GM18868 (cell line): ENCODE measurements around the gene PCSK6.

Experiments used
- ATAC-seq: cut with Tn5 transposase; IDR thresholded peaks from one replicate; pipeline ENCODE4 v1.9.1; 2021; ENCODE audit warnings: mild to moderate bottlenecking, moderate library complexity; ENCODE audit not compliant: unreplicated experiment

PCSK6 gene

DNA sequence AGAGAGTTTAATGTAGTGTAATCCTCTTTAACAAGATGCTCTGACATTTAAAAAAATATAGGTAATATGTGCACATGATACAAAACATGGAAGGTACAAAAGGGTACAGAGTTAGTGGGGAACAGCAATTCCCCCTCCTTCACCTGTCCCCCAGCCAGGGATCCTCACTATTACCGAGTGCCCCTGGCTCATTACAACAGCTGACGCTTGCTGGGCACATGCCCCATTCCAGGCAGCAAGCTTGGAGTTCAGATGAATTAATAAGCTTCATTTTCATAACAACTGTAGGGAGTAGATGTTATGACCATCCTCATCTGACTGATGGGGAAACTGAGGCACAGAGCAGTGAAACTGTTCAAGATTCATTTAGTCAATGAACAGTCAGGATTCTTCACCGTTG is 41.2 kb downstream of the PCSK6 start:
- no peak for ATAC-seq

DNA sequence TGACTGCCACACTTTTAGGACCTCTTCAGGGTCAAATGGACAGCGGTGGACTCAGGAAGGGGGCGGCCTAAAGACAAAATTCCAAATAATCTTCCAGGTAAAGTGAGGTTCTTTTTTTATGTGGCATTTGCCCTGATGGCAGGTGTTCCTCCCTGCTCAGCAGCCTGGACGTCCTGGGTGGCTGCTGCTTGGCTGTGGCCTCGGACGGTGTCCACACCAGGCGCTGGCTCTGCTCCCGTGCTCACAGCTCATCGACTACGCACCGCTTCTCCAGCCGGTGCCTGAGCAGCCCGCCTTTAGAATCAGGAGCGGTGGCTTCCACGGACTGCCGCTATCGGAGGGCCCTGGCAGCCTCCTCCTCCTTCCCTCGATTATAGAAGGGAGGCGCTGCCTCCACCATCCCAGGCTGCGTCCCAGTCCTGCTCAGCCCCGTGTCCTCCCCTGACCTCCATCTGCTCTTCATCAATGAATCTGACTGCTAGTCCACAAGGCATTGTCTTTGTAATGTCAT is 41.9 kb downstream of the PCSK6 start:
- ATAC-seq: no peak

DNA sequence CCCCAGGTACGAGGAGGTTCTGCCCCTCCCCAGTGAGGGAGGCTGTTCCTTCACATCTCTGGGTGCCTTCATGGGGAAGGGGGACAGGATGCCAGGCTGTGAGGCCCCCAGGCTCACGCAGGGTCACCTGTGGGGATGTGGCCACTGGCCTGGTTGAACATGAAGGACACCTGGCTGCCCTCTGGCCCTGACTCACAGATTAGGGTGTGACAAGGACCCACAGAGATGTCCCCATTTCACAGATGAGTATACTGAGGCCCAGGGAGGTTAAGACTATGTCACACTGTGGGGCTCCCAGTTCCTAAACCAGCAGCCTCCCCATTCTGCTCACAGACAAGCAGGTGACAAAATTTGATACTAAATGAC is 42.4 kb downstream of the PCSK6 start:
- no peak for ATAC-seq

DNA sequence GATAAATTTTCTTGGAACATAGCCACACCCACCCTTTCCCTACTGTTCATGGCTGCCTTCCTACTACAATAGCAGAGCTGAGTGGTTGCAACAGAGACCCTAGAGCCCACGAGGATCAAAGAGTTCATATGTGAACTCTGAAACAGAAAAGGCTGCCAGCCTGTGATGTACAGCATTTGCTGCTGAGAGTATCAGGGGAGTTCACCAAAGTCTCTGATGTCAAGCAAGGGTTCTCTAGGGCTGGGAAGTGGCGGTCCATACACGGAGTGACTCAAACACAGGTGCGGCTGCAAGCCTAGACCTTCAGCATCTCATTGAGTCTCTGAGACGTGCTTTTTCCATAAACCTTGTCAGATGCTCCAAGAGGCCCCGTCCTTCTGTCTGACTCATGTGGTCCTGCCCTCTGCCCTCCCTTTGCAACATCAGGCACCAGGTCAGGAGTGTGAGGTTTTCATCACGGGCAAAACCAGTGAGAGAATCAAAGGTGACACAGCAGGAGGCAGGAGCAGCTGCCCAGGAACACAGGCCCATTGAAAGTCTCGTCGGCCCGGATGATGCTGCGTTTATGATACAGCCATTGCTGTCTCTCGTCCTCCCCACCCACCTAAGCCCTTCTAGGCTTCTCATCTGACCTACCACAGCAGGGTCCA is 42.9 kb downstream of the PCSK6 start:
- no peak for ATAC-seq

DNA sequence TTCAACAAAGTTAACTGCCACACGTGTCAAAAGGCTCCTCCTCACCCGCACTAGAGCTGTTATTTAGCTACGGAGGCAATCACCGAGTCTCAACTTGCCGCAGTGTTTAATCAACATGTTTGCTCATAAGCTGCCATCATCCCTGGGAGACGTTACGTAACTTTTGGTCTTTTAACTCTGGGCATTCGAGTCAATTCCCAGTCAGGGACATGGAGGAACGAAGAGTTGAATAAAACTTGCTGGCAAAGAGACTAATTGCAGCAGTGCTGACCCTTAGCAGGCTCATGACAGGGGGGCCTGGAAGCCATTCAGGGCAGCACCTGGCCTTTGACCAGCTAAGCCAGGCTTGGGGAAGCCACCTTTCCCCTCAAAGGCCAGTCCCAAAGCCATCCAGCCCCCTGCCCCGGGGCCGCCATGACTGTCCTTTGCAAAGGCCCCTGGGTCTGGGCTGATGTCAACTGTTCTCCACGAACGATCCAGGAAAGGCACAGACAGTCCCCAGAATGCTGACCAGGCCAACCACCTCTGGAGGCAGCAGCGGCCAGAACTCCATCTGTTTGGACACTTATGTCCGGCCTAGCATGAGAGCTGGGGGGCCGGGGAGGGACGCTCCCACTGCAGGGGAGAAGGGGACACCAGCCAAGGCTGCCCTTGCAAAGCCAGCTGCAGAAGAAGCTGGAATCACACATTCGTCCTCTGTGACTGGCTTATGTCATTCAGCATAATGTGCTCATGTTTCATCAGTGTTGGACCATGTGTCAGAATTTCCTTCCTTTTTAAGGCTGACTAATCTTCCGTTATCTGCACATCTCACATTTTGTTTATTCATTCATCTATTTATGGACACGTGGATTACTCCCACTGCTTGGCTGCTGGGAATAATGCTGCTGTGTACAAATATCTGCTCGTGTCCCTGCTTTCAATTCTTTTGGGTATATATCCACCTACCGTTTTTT is 43.7 kb downstream of the PCSK6 start:
- no peak for ATAC-seq

DNA sequence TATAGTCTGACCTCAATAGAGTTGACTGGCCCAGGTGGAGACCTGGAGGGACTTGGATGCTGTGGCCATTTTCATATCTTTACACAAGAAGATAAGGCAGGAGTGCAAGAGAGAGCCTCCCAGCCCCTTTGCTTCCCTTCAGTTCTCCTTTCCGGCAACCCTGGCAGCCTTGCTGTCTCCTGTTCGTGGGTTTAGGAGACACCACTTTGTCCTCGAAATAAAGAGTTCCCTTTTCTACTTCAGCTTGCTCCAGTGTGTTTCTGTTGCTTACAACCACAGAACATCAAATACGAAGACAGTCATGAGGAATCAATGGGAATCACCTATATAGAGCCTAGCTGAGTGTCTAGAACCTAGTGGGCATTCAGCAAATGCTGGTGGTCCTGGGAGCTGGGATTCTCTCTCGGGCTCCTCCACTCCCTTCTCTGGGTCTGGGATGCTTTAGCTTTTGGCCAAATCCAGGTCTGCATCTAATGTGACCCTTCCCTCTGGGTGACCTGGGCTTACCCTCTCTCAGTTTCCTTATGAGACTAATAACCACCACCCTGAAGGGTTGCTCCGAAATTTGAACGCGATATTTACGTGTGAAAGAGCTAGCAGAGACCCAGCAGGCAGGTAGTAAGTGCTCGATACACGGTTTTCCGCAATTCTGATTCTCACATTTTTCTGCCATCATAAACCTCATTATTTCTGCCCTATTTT is 44.5 kb downstream of the PCSK6 start:
- ATAC-seq: no peak

DNA sequence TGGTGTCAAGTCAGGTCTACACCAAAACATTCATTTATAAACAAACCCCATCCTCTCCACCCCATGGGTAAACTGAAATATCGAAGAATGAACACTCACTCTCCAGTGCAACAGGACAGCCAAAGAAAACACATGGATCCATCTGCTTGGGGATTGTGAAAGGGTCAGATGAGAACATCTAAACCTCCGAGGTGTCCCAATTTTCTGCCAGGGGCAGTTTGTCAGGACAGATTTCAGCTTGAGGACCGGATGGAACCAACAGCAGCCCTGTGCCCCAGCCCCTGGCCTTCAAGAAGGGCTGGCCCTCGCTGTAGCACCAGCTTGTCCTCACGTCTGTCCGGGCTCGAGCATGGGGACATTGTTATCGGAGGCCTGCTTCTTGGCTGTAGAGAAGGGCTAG is 45.5 kb downstream of the PCSK6 start:
- no peak for ATAC-seq

DNA sequence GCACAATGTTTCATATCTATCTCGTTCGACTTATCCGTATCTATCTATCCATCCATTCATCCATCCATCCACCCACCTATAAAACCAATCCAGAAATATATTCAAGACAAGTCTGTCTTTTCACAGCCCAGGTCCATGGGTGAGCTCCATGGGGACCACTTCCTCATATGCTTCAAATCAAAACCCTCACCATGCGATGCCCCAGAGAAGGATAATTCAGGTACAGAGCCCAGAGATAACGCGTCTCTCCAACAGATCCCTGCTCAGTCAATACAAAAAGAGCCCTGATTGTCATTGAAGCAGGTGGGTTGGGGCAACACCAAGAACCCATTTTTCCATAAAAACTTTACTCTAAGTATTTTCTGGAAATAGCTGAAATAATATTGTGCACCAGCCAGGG is 47.2 kb downstream of the PCSK6 start:
- ATAC-seq: no peak

DNA sequence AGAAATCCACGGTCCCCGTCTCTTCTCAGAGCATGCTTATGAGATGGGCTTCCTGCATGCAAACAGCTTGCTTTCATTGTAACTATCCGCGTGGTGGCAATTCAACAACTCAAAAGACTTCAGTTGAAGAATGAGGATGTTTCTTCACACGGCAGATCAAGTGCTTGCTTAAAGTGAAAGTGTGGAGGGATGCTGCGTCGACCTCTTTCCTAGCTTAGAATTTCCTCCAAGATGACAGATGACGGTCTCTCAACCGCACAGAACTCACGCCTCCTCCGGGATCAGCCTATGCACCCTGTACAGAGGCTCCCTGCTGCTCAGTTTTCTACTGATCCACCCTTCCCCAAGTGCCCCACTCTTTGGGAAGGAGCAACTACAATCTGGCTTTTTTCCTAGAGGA is 47.8 kb downstream of the PCSK6 start:
- ATAC-seq: no peak

DNA sequence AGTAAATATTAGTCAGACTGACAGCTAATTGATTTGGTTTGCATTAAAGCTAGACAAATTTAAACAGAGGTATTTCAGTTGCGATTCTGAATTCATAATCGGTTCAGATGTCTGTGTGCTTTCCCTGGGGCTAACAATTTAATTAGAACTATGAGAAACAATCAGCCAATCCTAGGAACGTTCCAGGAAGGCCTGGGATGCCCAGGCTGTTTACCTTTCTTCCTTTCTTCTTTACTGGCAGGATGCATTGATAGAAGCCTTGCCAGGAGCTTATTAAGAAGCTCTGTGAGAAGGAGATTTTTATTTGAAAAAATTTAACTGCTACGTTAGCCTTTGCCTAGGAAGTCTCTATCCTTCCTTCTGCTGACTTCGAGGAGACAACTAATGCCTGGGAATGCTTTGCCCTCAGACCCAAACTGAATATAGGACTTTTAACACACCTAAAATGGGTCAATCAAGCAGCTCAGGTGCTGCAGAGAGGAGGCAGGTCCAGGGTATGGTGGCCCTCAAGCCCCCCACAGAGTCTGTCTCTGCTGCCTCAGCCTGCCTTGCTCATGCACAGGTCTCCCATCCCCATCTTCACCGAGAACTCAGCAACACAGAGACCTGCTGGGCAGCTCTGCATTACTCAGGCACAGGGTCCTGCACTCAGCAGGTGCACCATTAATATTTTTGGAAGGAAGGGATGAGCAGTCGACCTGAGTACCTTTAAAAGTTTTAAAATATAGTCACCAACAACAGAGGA is 48.5 kb downstream of the PCSK6 start:
- ATAC-seq: no peak

DNA sequence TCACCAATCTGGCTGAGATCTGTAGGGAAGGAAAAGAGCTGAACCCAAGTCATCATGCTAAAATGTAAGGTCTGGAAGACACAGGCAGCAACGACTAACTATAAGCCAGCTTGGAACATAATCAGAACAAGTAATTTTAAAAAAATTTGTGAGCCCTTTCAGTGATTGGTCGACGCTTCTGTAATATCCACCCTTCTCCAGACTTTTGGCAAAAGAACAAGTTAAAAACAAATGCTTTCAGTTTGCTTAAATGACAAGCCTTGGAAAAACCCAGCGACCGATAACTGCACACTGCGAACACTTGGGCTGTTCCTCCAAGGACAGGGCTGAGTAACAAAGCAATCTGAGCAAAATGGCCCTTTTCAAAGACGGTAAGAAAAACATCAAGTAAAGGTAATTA is 49.6 kb downstream of the PCSK6 start:
- ATAC-seq: no peak

DNA sequence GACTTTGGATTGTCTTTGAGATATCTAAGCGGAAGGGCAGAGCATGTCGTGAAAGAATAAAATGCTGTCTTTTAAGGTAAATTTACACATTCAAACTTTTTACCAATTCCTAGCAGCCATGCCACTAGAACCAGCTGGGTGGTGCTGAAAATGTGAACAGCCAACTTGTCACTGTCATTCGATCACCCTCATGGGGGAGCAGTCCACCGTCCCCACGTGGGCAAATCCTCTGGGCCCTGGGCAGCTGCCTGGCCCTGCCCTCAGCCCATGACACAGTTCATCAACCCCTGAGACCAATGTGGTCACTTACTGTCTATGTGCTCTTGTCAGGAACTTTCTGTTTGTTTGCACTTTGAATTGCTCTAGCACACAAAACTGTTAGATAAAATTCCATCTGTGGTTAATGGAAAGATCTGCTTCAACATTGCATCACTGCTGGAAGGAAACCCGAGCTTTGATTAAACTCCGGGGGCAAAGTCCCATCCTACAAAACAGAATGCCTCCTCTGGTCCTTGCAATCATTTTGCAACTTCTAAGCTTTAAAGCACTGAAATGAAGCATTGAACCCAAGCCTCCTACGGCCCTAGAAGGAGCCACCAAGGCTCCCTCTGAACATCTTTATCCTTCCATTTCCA is 50.1 kb downstream of the PCSK6 start:
- ATAC-seq: no peak

DNA sequence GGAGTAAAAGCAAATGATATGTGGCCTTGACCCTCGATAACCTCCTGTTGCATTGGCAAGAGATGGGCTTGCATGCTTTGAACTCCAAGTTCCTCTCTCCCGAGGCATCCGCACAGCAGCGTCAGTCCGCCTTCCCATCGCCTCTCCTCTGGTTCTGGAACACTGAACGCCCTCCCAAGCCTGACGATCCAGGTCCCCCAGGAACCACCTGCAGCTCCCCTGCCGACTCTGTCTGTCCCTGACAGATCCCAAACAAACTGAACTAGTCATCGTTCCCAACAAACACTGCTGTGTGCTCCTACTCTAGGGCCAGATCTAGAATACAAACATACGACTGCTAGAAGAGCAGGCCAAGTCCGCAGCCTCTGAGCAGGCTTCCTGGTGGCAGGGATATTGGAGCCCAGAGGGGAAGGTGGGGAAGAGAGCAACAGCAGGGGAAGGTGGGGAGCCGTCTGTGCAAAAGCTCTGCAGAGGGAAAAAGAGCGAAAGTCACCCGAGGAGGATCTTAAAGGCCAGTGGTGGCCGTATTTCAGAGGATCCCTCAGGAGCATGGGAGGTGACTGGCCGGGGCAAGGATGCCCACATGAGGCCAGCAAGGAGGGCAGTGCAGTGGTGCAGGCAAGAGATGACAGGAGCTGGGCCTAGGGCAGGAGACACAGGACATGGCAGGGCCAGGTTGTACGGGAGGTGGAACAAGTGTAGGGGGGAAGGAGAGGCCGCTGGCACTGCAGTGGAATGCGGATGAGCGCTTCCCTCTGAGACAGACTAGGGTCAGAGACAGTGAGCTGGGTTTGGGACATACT is 50.8 kb downstream of the PCSK6 start:
- ATAC-seq: no peak

DNA sequence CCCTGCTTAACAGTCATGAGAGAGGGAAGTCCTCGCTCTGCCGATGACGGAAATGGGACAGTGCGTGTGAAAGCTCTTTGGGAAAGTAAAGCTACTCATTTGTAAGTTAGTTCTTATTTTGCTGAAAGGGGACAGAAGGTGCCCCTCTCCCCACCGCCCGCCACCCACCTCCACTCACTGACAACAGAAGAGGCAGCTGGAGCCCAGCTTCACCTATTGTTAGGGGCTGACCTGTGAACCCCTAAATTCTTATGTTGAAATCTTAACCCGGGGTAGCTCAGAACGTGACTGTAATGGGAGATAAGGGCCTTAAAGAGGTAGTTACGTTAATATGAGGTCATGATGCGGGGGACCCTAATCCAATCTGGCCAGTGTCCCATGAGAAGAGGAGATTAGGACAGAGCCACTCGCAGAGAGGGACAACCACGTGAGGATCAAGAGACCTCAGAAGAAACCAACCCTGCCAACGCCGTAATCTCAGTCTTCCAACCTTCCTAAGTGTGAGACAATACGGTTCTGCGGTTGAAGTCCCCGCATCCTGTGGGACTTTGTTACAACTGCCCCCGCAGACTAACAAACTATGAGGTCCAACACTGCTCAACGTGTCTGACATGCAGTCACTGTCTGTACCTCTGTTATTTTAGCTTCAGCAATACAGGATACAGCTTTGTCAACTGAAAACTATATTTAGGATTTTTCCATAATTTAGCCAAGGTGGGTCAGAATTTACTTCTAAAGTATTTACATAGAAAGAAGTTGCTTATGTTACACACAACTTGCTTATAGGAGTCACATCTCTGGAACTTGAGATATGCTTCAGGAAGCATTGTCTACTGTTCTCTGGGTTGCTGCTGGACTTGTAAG is 51.7 kb downstream of the PCSK6 start:
- no peak for ATAC-seq

DNA sequence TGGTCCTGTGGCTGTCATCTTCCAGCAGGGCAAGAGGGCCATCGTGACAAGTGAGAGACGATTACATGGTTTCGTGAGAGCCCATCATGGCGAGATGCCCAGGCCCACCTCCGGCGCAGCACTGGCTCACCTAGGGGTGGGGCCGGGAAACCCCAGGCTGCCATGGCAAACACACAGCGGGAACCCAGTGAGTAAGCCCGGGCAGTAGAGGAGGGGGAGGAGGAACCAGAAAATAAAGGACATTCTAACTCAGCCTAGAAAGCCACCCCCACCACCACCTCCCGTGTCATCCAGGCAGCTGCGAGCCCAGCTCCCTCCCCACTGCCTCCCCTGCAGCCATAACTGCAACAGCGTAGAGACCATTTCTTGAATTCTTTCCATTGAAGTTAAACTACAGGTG is 52.3 kb downstream of the PCSK6 start:
- no peak for ATAC-seq

DNA sequence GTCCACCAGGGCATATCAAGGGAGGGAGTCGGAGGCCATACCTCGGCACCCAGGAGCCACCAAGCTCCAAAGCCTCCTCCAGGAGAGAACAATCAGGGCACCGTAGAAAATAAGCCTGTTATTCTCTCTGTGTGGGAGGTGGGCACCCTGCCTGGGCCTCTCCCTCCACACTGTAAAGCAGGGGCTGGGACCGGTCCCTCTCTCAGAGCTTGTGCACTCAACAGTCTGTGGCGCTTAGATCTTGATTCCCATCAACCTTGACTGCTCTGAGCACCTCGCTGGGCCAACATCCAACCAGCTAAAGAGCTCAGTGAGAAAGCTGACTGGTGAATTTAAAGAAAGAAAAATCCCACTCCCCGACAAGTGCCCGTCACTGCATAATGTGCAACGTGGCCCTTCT is 53.0 kb downstream of the PCSK6 start:
- no peak for ATAC-seq

DNA sequence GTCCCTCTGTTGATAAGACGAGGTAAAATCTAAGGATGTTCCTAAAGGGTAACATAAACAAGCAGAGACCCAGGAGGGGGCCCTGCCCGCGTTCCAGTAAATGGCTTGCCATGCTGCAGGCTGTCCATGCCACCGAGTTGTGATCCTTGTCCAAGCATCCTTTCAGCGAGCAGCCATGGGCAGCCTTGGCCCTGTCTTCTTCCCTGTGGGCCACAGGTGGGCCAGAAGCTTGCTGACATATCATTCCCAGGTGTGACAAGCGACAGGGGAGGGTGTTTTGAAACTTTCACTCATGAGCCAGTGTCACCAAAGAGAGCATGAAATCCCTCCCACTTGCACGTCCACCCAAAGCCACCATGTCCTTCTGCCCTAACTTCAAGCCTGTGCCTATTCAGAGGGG is 53.7 kb downstream of the PCSK6 start:
- ATAC-seq: no peak

DNA sequence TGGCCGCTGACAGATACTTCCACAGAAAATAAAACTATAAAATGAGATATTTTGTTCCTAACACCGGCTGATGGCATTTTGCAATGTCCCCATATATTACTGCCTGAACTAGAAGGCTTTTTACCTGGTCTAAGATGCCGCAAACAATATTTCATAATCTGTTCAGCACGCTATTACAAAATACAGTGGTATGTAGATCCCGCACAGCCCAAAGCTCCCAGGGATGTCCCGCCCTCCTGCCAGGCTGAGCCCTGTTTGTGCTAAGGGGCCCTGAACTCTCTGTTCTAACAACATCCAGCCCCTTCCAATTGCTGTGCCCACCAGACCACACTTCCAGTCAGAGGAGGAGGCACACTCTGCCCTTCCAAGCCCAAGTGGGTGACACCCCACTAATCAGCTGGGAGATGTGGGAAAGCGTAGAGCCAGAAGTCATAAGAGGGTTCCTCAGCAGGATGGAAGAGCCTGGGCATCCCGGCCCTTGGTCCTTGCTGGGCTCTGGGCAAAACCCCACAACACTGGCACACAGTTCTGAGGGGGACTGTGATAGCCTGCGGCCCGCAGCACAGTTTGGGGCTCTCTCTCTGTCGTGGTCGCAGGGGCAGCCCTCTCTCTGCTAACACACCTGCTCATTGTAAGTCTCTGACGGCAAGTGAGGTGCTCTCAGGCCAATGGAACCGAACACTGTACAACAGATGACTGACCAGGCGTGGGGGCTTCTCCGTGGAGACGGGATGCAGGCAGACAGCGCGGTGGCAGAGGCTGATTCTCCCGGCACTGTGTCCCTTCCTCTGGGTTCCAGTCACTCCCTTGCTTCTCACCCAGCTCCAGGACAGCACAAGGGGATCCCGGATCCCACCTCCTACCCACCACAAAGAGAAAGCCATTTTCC is 55.2 kb downstream of the PCSK6 start:
- ATAC-seq: no peak
